Effector memory CD4-positive, alpha-beta T cell (primary cell): ENCODE data around the gene CARD8.
A peak's percentile ranks its signal among the peaks of the same experiment; 100 is the strongest.

ENCODE experiments used
- DNase-seq, 3 donors: peaks; one replicate each; pipeline ENCODE4 v3.0.0-alpha.2; 2020
- H3K27ac ChIP-seq: 2 replicates; pipeline ENCODE4 v1.7.0; 2013; ENCODE audit warnings: mild to moderate bottlenecking, low read length, moderate library complexity; ENCODE audit not compliant: insufficient read depth, poor library complexity, severe bottlenecking
- H3K27me3 ChIP-seq: replicated peaks from 2 replicates; pipeline ENCODE4 v1.7.0; 2013; ENCODE audit warnings: mild to moderate bottlenecking, low read length; ENCODE audit not compliant: insufficient read depth, control insufficient read depth, poor library complexity, severe bottlenecking
- H3K36me3 ChIP-seq: 2 replicates; pipeline ENCODE4 v1.7.0; 2013; ENCODE audit warnings: mild to moderate bottlenecking, low read length, moderate library complexity; ENCODE audit not compliant: control insufficient read depth, insufficient read depth
- H3K4me1 ChIP-seq: 2 replicates; pipeline ENCODE4 v1.7.0; 2013; ENCODE audit warnings: low read length, mild to moderate bottlenecking; ENCODE audit not compliant: control insufficient read depth, insufficient read depth, poor library complexity, severe bottlenecking
- H3K4me3 ChIP-seq: 2 replicates; pipeline ENCODE4 v1.7.0; 2013; ENCODE audit warnings: low read length, low read depth, mild to moderate bottlenecking; ENCODE audit not compliant: insufficient read depth, poor library complexity, severe bottlenecking
- H3K9me3 ChIP-seq: 2 replicates; pipeline ENCODE4 v1.7.0; 2013; ENCODE audit warnings: mild to moderate bottlenecking, low read length, moderate library complexity; ENCODE audit not compliant: control insufficient read depth
- total RNA-seq, 3 donors: gene quantifications; one replicate each; lab custom pipeline; 2026; lab: John Stamatoyannopoulos, UW

Gene CARD8
- total RNA-seq: 181 to 205 (median 195) reads per million in 3 donors

- DNase-seq: peak; percentile 58 to 76 (median 74)
- peak within 1 kb of the TSS; percentile 84 for H3K4me3 ChIP-seq
- H3K9me3 ChIP-seq: no peaks in the 10 kb centered on the region
- H3K36me3 ChIP-seq: no peaks in the 10 kb centered on the region
- no peaks in the 10 kb centered on the region for H3K27me3 ChIP-seq
- peaks cover 44% of the 10 kb centered on the region for H3K4me1 ChIP-seq
- H3K27ac ChIP-seq: peak within 1 kb of the TSS; percentile 93
Measured at GRCh38 chr19:48255376-48256303, at the start of gene CARD8. Gene CARD8 (minus strand): TSS chr19:48255912. CDS start chr19:48241020, 14,892 bp downstream.

GRCh38 chr19:48303866-48304265 lies 48.2 kb upstream of the CARD8 start:
- Histone ChIP-seq H3K27ac (no peak overlapping the region), H3K36me3 (no peaks in the 10 kb centered on the region), H3K4me3 (no peak overlapping the region), H3K9me3 (no peaks in the 10 kb centered on the region), H3K4me1 (no peaks in the 10 kb centered on the region), H3K27me3 (no peaks in the 10 kb centered on the region)
- DNase-seq: no peak

GRCh38 chr19:48303367-48303766 lies 47.7 kb upstream of the CARD8 start:
- no peaks in the 10 kb centered on the region for H3K9me3 ChIP-seq
- H3K27me3 ChIP-seq: no peaks in the 10 kb centered on the region
- H3K4me1 ChIP-seq: no peaks in the 10 kb centered on the region
- no peaks in the 10 kb centered on the region for H3K36me3 ChIP-seq
- no peak overlapping the region for H3K27ac ChIP-seq
- DNase-seq: no peak
- no peak overlapping the region for H3K4me3 ChIP-seq

GRCh38 chr19:48302600-48302959 lies 46.9 kb upstream of the CARD8 start:
- no peak for DNase-seq
- no peak overlapping the region for H3K4me3 ChIP-seq
- no peak overlapping the region for H3K27ac ChIP-seq
- H3K4me1 ChIP-seq: no peaks in the 10 kb centered on the region
- H3K27me3 ChIP-seq: no peaks in the 10 kb centered on the region
- no peaks in the 10 kb centered on the region for H3K36me3 ChIP-seq
- no peaks in the 10 kb centered on the region for H3K9me3 ChIP-seq

GRCh38 chr19:48301886-48302599 lies 46.3 kb upstream of the CARD8 start:
- DNase-seq: no peak
- Histone ChIP-seq H3K4me3 (no peak overlapping the region), H3K27ac (no peak overlapping the region), H3K36me3 (no peaks in the 10 kb centered on the region), H3K27me3 (no peaks in the 10 kb centered on the region), H3K9me3 (no peaks in the 10 kb centered on the region), H3K4me1 (no peaks in the 10 kb centered on the region)

- no peak overlapping the region for H3K4me3 ChIP-seq
- no peaks in the 10 kb centered on the region for H3K27me3 ChIP-seq
- H3K9me3 ChIP-seq: no peaks in the 10 kb centered on the region
- DNase-seq: no peak
- no peak overlapping the region for H3K27ac ChIP-seq
- H3K36me3 ChIP-seq: no peaks in the 10 kb centered on the region
- no peaks in the 10 kb centered on the region for H3K4me1 ChIP-seq
Measured at GRCh38 chr19:48297975-48298374, 42.3 kb upstream of the CARD8 start.

GRCh38 chr19:48296963-48297734 lies 41.4 kb upstream of the CARD8 start:
- Histone ChIP-seq H3K9me3 (no peaks in the 10 kb centered on the region), H3K36me3 (no peaks in the 10 kb centered on the region), H3K4me1 (no peaks in the 10 kb centered on the region), H3K4me3 (no peak overlapping the region), H3K27ac (no peak overlapping the region), H3K27me3 (no peaks in the 10 kb centered on the region)
- no peak for DNase-seq

GRCh38 chr19:48295458-48295857 lies 39.7 kb upstream of the CARD8 start:
- H3K36me3 ChIP-seq: no peaks in the 10 kb centered on the region
- no peak overlapping the region for H3K27ac ChIP-seq
- H3K9me3 ChIP-seq: no peaks in the 10 kb centered on the region
- no peak for DNase-seq
- no peaks in the 10 kb centered on the region for H3K27me3 ChIP-seq
- H3K4me1 ChIP-seq: peaks cover 5% of the 10 kb centered on the region
- no peak overlapping the region for H3K4me3 ChIP-seq

- peaks cover 5% of the 10 kb centered on the region for H3K4me1 ChIP-seq
- no peaks in the 10 kb centered on the region for H3K9me3 ChIP-seq
- H3K36me3 ChIP-seq: no peaks in the 10 kb centered on the region
- H3K27me3 ChIP-seq: no peaks in the 10 kb centered on the region
- H3K4me3 ChIP-seq: no peak overlapping the region
- H3K27ac ChIP-seq: no peak overlapping the region
- DNase-seq: no peak
Measured at GRCh38 chr19:48292798-48293197, 37.1 kb upstream of the CARD8 start.
